Progenitor cell of endocrine pancreas (in vitro differentiated cells): Measurements from ENCODE around the gene SVBP. TPM values are rescaled to one million over a fixed set of nuclear protein-coding genes. Genes with fewer than 3 reads are reported as not detected.

Experiments
- DNase-seq: peaks from one replicate; pipeline ENCODE4 v3.0.0; 2021; ENCODE audit warnings: low spot score; ENCODE audit not compliant: unreplicated experiment
- H3K27ac Mint-ChIP-seq: 2 replicates; pipeline ENCODE4 v1.8.0; 2021; ENCODE audit warnings: mild to moderate bottlenecking, moderate library complexity, mixed read lengths
- H3K27me3 Mint-ChIP-seq: 2 replicates; pipeline ENCODE4 v1.8.0; 2021; ENCODE audit warnings: mixed read lengths
- H3K36me3 Mint-ChIP-seq: 2 replicates; pipeline ENCODE4 v1.8.0; 2022; ENCODE audit warnings: mixed read lengths; ENCODE audit not compliant: insufficient read depth
- H3K4me1 Mint-ChIP-seq: 2 replicates; pipeline ENCODE4 v1.8.0; 2021; ENCODE audit warnings: low read depth, mixed read lengths
- H3K4me3 Mint-ChIP-seq: 2 replicates; pipeline ENCODE4 v1.8.0; 2021; ENCODE audit warnings: low read depth, mild to moderate bottlenecking, moderate library complexity, mixed read lengths
- H3K9me3 Mint-ChIP-seq: 2 replicates; pipeline ENCODE4 v1.8.0; 2021; ENCODE audit warnings: low read depth, mixed read lengths
- total RNA-seq: library from RNA; stranded (reverse); gene quantifications from 2 replicates; pipeline ENCODE4 v1.2.1, GENCODE V29; 2021
- TF ChIP-seq, protein P1 (sequence below): fragments of 200-600 bp; sonication (generic); IDR thresholded peaks from one replicate; pipeline ENCODE4 v1.5.0; 2021; ENCODE audit warnings: antibody characterized with exemption, mild to moderate bottlenecking; ENCODE audit not compliant: unreplicated experiment

The SVBP gene
- total RNA-seq, 1 donor from 2014 or later, result 65.8 TPM

DNA sequence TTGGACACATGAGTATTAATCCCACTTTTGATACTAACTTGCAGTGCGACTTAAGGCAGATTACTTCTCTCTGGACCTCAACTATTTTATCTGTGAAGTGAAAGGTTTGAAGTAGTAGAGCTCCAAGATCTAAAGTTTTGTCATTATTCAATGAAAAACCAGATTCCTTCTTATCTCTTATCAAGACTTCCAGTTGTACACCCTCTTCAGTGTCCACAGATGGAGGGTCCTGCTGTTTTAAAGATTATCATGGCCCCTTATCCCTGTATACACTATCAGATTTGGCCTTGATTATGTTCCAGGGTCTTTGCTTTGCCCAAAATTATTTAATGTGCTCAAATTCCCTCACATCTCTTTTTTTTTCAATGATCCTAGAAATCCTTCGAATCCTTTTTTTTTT is 49.0 kb downstream of the SVBP start:
- no peaks in the 10 kb centered on the region for H3K9me3 Mint-ChIP-seq
- TF ChIP-seq, protein P1, sequence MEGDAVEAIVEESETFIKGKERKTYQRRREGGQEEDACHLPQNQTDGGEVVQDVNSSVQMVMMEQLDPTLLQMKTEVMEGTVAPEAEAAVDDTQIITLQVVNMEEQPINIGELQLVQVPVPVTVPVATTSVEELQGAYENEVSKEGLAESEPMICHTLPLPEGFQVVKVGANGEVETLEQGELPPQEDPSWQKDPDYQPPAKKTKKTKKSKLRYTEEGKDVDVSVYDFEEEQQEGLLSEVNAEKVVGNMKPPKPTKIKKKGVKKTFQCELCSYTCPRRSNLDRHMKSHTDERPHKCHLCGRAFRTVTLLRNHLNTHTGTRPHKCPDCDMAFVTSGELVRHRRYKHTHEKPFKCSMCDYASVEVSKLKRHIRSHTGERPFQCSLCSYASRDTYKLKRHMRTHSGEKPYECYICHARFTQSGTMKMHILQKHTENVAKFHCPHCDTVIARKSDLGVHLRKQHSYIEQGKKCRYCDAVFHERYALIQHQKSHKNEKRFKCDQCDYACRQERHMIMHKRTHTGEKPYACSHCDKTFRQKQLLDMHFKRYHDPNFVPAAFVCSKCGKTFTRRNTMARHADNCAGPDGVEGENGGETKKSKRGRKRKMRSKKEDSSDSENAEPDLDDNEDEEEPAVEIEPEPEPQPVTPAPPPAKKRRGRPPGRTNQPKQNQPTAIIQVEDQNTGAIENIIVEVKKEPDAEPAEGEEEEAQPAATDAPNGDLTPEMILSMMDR, result no peak
- H3K4me1 Mint-ChIP-seq, result peaks cover 9% of the 10 kb centered on the region
- peak overlapping the region; percentile 96 for H3K27ac Mint-ChIP-seq
- DNase-seq, result no peak
- peaks cover 13% of the 10 kb centered on the region for H3K36me3 Mint-ChIP-seq
- no peaks in the 10 kb centered on the region for H3K27me3 Mint-ChIP-seq
- H3K4me3 Mint-ChIP-seq, result no peak overlapping the region

DNA sequence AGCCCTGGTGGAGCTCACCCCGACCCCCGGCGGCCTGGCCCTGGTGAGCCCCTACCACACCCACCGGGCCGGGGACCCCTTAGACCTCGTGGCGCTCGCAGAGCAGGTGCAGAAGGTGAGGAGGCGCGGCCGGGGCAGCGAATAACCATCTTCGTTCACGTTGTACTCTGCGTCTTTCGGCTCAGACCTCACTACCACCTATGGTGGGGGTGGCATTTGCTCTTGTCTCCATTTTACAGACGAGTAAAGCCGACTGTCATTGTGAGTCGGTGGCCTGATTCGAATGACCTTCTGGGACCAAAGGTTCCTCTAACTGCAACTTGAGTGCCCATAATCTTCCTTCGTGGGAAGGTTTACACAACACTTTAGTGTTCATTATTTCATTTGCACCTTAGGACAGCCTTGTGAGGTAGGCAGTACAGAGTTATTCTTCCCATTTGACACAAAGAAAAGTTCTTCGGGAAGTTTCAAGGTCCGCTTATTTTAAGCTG is 49.6 kb downstream of the SVBP start:
- H3K9me3 Mint-ChIP-seq, result no peaks in the 10 kb centered on the region
- H3K27me3 Mint-ChIP-seq, result no peaks in the 10 kb centered on the region
- peaks cover 11% of the 10 kb centered on the region for H3K36me3 Mint-ChIP-seq
- H3K4me3 Mint-ChIP-seq, result no peak overlapping the region
- TF ChIP-seq, protein P1, result no peak
- H3K4me1 Mint-ChIP-seq, result peaks cover 9% of the 10 kb centered on the region
- peak overlapping the region; percentile 96 for H3K27ac Mint-ChIP-seq
- no peak for DNase-seq

DNA sequence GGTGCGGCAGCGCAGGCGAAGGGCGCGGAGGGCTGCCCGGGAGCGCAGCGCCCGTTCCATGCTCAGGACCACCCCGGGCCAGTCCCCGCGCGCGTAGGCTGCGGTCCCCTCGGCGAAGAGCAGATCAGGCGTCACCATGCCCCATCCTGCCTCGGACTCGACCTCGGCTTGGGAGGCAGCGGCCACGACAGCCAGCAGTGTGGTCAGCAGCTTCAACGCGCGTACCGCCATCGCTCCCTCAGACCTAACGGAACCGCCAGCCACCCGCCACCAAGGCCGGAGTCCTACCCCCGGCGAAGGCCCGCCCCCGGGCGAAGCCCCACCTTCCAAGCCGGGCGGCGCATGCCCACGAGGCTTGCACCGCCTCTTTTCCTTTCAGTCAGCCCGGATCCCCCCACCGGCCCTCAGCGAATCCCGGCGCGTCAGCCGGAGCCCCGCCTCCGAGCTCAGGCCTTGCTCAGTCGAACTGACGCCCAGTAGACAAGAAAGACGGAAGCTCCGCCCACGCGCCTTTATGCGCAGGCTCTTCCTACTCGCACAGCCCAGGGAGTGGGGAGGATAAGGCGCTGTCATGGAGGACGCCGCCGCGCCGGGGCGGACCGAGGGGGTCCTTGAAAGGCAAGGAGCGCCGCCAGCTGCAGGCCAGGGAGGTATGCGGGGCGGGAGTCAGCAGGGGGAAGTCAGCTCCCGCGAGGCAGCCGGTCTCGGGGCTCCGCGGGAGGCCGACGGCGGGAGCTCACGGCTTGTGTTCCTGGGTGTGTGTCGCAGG is 50.3 kb downstream of the SVBP start, which contains the start of the genes C1orf50 and P3H1:
Gene C1orf50 (plus strand): TSS at position 509 of the 769 bp plus-strand sequence. CDS start 63 bp downstream, at position 572.
Gene P3H1 (minus strand): TSS at position 288 of the 769 bp plus-strand sequence. CDS start 57 bp downstream, at position 231.
- Mint-ChIP-seq H3K36me3 (peaks cover 8% of the 10 kb centered on the region), H3K9me3 (no peaks in the 10 kb centered on the region), H3K27ac (peak within 1 kb of the TSS; percentile 96), H3K27me3 (no peaks in the 10 kb centered on the region), H3K4me3 (no peak within 1 kb of the TSS), H3K4me1 (peaks cover 9% of the 10 kb centered on the region)
- DNase-seq, result peak; percentile 99
- TF ChIP-seq, protein P1, result no peak

DNA sequence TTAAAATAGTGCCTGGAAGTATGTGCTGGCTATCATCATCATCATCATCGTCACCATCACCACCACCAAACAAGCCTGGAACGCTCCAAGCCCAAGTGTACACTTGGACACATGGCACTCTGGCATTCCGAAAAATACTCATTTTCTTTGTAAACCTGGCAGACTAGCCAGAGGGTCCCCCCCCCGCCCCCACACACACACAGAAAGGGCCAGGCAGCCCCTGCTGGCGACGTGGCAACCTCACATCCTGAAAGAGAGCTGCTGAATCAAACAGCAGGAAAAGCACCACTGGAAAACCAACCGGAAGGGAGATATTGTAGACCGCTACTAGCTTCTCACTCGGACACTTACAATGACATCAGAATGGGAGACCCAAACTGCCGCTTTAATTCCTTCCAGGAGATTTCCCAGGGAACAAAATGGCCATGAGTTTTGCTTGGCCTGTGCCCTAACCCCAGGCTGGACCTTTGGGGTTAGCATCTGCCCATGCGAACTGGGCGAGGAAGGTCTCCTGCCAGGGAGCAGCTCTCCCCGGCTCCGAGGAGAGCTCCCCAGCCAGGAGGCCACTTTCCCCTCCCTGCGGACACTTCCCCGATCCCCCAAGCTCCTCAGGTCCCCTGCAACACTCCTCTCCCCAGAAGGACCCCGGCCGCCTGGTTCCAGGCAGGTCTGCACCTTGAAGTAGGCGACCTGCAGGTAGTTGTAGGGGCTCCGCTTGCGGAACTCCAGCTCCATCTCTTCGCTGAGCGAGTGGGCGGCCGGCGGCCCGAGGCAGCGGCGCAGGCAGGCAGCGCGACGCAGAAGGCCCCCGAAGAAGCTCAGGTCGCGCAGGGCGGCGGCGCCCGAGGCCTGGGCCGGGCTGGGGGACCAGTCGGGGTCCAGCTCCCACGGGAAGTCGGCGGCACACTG is 51.1 kb downstream of the SVBP start:
- Mint-ChIP-seq H3K36me3 (peaks cover 7% of the 10 kb centered on the region), H3K4me3 (no peak overlapping the region), H3K27ac (no peak overlapping the region)

More for the DNA sequence above, 51.1 kb downstream of the SVBP start:
- no peaks in the 10 kb centered on the region for H3K27me3 Mint-ChIP-seq
- H3K4me1 Mint-ChIP-seq, result peaks cover 9% of the 10 kb centered on the region
- TF ChIP-seq, protein P1, result peak; percentile 53
- no peak for DNase-seq
- H3K9me3 Mint-ChIP-seq, result no peaks in the 10 kb centered on the region
